Stomach (tissue), 9 donors: Measurements from ENCODE around the gene NR1H4. TPM values are rescaled to one million over a fixed set of nuclear protein-coding genes. Genes with fewer than 3 reads are reported as not detected.
"Not testable (repeated sequence)": the region's sequence is repeated elsewhere in the genome, so short reads cannot be mapped to it uniquely, and the experiment has no call there.

Experiments used
- DNase-seq, 2 donors: peaks; one replicate each; pipeline versions ENCODE4 v3.0.0 to v3.0.0-alpha.2; 2013 to 2019
- H3K27ac ChIP-seq, 5 donors: fragments of 200-600 bp in 4 of 5; sonication (generic) in 4 of 5; one replicate each; pipeline ENCODE4 v1.5.1; 2013 to 2019; ENCODE audit warnings: mild to moderate bottlenecking in 1 of 5, moderate library complexity in 1 of 5
- H3K27me3 ChIP-seq, 3 donors: fragments of 200-600 bp; sonication (generic); one replicate each; pipeline ENCODE4 v1.5.1; 2017 to 2019; ENCODE audit warnings: mixed run types in 1 of 3
- H3K36me3 ChIP-seq, 4 donors: fragments of 200-600 bp; sonication (generic); 1 replicate in 3 of 4; 2 replicates in 1 of 4; pipeline ENCODE4 v1.5.1; 2016 to 2019
- H3K4me1 ChIP-seq, 4 donors: fragments of 200-600 bp; sonication (generic); one replicate each; pipeline ENCODE4 v1.5.1; 2016 to 2019
- H3K4me3 ChIP-seq, 4 donors: fragments of 200-600 bp; sonication (generic) in 3 of 4; one replicate each; pipeline ENCODE4 v1.5.1; 2016 to 2019; ENCODE audit warnings: mild to moderate bottlenecking in 1 of 4
- H3K9me3 ChIP-seq, 4 donors: fragments of 200-600 bp; sonication (generic); one replicate each; pipeline ENCODE4 v1.5.1; 2016 to 2019
- EP300 ChIP-seq: sonication (generic); formaldehyde crosslinking; IDR thresholded peaks from one replicate; pipeline ENCODE4 v1.6.1; 2017; ENCODE audit warnings: antibody characterized with exemption
- POLR2A ChIP-seq, 4 donors: fragments of 450-650 bp; IDR thresholded peaks; one replicate each; pipeline ENCODE4 v1.6.1; 2016; ENCODE audit warnings: antibody characterized with exemption in 4 of 4, control low read depth in 2 of 4, mild to moderate bottlenecking in 1 of 4, moderate library complexity in 1 of 4
- POLR2AphosphoS5 ChIP-seq, 3 donors: sonication (generic); formaldehyde crosslinking; IDR thresholded peaks; one replicate each; pipeline ENCODE4 v1.6.1; 2016; ENCODE audit warnings: antibody characterized with exemption in 3 of 3
- WGBS, 5 donors: extraction: QIAGEN DNeasy Blood & Tissue Kit in 3 of 5; methylation state at CpG; one replicate each; pipeline versions ENCODE4 v1.1.5 to v1.1.7; 2013 to 2018; 5-methylcytosine and 5-hydroxymethylcytosine counted together
- intact Hi-C: fragments of 100-400 bp; cut with DNase I; formaldehyde crosslinking; loops from one replicate; pipeline ENCODE4 v1.15.1; 2023; ENCODE audit warnings: low total_unique reads
- polyA plus RNA-seq, 3 donors: library from polyadenylated mRNA; stranded (reverse); fragments of 200-250 nt; gene quantifications; one replicate each; pipeline ENCODE4 v1.2.3, GENCODE V29; 2013
- total RNA-seq, 5 donors: library from RNA; depleted of rRNA; stranded (reverse); fragments of >200 nt; gene quantifications; one replicate each; pipeline versions ENCODE4 v1.1.0 to v1.2.3, GENCODE V29; 2014 to 2016
- TF ChIP-seq, protein P1 (sequence below), 7 experiments: fragments of 450-650 bp in 4 of 7; fragments of 200-600 bp in 3 of 7; sonication (generic) in 3 of 7; IDR thresholded peaks; one replicate each; pipeline ENCODE4 v1.5.1; 2016 to 2019; ENCODE audit warnings: antibody characterized with exemption in 7 of 7, control low read depth in 2 of 7, mild to moderate bottlenecking in 1 of 7
- donor health status: healthy with polysubstance abuse.
- donor health status: Bipolar disorder and iron deficiency.
- donor health status: healthy.

Gene NR1H4
- total and polyA plus RNA-seq, 8 donors, result 0.46 to 6.7 (median 2.9) TPM; not detected in 3

DNA sequence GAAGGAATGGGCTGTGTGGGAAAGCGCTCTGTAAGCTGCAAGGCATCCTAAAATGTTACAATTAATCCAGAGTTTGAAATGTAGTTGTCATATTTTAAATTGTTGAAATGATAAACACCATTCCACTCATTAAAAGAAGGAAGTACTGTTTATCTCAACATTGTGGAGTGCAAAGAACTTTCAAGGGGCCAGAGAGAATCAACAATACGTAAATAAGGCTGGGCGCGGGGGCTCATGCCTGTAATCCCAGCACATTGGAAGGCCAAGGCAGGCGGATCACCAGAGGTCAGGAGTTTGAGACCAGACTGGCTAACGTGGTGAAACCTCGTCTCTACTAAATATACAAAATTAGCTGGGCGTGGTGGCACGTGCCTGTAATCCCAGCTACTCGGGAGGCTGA is 24.5 kb downstream of the NR1H4 start:
- no peak for DNase-seq
- Histone ChIP-seq H3K27me3 (no peaks in the 10 kb centered on the region), H3K4me1 (peaks cover 0 to 7% (median 3%) of the 10 kb centered on the region in 4 donors), H3K36me3 (no peaks in the 10 kb centered on the region), H3K27ac (no peak overlapping the region), H3K9me3 (no peaks in the 10 kb centered on the region), H3K4me3 (no peak overlapping the region)
- intact Hi-C loops, result no loop called here
- TF ChIP-seq EP300, result no peak
- TF ChIP-seq, protein P1, sequence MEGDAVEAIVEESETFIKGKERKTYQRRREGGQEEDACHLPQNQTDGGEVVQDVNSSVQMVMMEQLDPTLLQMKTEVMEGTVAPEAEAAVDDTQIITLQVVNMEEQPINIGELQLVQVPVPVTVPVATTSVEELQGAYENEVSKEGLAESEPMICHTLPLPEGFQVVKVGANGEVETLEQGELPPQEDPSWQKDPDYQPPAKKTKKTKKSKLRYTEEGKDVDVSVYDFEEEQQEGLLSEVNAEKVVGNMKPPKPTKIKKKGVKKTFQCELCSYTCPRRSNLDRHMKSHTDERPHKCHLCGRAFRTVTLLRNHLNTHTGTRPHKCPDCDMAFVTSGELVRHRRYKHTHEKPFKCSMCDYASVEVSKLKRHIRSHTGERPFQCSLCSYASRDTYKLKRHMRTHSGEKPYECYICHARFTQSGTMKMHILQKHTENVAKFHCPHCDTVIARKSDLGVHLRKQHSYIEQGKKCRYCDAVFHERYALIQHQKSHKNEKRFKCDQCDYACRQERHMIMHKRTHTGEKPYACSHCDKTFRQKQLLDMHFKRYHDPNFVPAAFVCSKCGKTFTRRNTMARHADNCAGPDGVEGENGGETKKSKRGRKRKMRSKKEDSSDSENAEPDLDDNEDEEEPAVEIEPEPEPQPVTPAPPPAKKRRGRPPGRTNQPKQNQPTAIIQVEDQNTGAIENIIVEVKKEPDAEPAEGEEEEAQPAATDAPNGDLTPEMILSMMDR (IDR thresholded peaks at IDR 0.05), result no peak
- TF ChIP-seq POLR2AphosphoS5 (IDR thresholded peaks at IDR 0.05), result no peak
- no peak for TF ChIP-seq POLR2A (IDR thresholded peaks at IDR 0.05)
- 75 to 91% (median 85%) methylated on average over 10 of the region's 10 CpGs for WGBS, 5 donors

DNA sequence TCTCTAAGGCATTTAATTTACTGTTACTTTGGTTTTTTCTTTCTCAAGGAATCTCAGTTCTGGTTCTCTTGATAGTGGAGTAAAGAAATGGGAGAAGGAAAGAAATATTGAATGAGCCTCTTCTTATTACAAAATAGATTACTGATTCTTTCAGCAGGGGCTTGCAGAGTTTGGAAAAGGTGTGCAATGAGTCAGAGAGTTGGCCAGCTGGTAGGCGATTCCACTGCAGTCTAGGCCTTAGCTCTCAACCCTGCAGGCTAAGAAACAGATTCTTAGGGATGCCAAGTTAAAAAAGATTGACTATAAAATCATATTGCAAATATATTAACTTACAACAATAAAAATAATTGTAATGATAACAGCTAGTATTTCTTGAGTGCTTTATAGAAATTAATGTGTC is 25.8 kb downstream of the NR1H4 start:
- peaks cover 0 to 7% (median 3%) of the 10 kb centered on the region in 4 donors for H3K4me1 ChIP-seq
- WGBS, 5 donors, result 20 to 59% (median 55%) methylated on average over 1 of the region's 1 CpG
- H3K27me3 ChIP-seq, result no peaks in the 10 kb centered on the region
- H3K4me3 ChIP-seq, result no peak overlapping the region
- no peak for DNase-seq
- no peak overlapping the region for H3K27ac ChIP-seq
- TF ChIP-seq POLR2AphosphoS5 (IDR thresholded peaks at IDR 0.05) (no peak), POLR2A (IDR thresholded peaks at IDR 0.05) (no peak), EP300 (no peak)
- TF ChIP-seq, protein P1 (IDR thresholded peaks at IDR 0.05), result no peak
- intact Hi-C loops, result no loop called here
- no peaks in the 10 kb centered on the region for H3K9me3 ChIP-seq
- no peaks in the 10 kb centered on the region for H3K36me3 ChIP-seq

DNA sequence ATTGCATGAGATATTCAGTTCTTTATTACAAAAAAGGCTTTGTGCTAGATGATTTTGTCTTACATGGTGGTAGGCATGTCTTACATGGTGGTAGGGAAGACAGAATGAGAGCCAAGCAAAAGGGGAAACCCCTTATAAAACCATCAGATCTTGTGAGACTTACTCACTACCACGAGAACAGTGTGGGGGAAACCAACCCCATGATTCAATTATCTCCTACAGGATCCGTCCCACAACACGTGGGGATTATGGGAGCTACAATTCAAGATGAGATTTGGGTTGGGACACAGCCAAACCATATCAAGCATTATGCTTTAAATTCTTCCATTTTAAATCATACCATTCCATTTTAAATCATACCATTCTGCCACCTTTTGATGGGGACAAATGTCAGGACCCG is 29.1 kb downstream of the NR1H4 start:
- H3K4me1 ChIP-seq, result peaks cover 0 to 16% (median 7%) of the 10 kb centered on the region in 4 donors
- WGBS, 5 donors, result 68 to 81% (median 72%) methylated on average over 4 of the region's 4 CpGs
- H3K4me3 ChIP-seq, H3K27ac ChIP-seq, DNase-seq, H3K36me3 ChIP-seq, H3K9me3 ChIP-seq, intact Hi-C loops, H3K27me3 ChIP-seq: not testable (repeated sequence)

DNA sequence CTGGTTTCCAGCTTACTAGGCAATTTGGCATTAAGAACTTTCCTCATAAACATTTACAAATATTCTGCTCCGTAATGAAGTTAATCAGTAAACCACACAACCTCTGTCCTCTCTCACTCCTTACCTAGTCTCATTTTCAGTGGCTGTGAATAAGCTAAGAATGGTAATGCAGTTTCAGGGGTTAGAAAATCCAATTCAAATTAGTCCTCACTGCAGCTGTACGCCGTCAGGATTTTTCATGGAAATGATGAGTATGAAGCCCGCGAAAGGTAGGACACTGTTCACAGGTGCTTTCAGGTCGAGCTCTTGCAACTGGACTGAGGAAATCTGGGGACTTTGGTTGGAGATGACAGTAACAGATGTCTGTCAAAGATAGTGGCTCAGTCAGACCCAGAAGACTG is 29.6 kb downstream of the NR1H4 start:
- peak in 1 of 2 donors; percentile 27 for DNase-seq
- Histone ChIP-seq H3K27ac (no peak overlapping the region), H3K4me1 (peaks cover 0 to 16% (median 7%) of the 10 kb centered on the region in 4 donors), H3K36me3 (no peaks in the 10 kb centered on the region), H3K9me3 (no peaks in the 10 kb centered on the region), H3K4me3 (no peak overlapping the region), H3K27me3 (no peaks in the 10 kb centered on the region)
- intact Hi-C loops, result no loop called here
- WGBS, 5 donors, result 68 to 83% (median 77%) methylated on average over 6 of the region's 6 CpGs
- TF ChIP-seq POLR2AphosphoS5 (IDR thresholded peaks at IDR 0.05) (no peak), POLR2A (IDR thresholded peaks at IDR 0.05) (no peak), EP300 (no peak)
- TF ChIP-seq, protein P1 (IDR thresholded peaks at IDR 0.05), result no peak

DNA sequence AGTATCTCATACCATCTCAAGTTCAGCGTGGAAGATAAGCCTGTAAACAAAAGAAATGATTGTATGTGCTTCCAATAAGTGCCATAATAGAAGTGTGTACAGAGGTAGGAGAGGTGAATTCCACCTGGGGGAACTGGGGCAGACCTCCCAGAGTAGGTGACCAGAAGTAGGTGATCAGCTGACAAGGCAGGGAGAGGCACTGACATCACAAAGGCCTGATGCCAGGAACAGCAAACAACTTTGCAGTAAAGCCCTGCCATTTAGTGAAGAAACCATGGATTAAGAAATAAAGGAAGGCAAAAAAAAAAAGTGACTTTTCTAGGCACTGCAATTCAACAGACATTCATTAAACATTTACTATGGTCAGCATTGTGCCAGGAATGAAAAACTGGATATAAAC is 31.1 kb downstream of the NR1H4 start:
- intact Hi-C loops, result no loop called here
- DNase-seq, result peak; percentile 50 to 74
- Histone ChIP-seq H3K36me3 (no peaks in the 10 kb centered on the region), H3K27me3 (no peaks in the 10 kb centered on the region), H3K4me3 (no peak overlapping the region), H3K9me3 (no peaks in the 10 kb centered on the region), H3K4me1 (peaks cover 0 to 12% (median 4%) of the 10 kb centered on the region in 4 donors), H3K27ac (peak overlapping the region in 1 of 5 donors; percentile 32)
- no peak for TF ChIP-seq EP300
- no peak for TF ChIP-seq POLR2A (IDR thresholded peaks at IDR 0.05)
- TF ChIP-seq, protein P1 (IDR thresholded peaks at IDR 0.05), result no peak
- no peak for TF ChIP-seq POLR2AphosphoS5 (IDR thresholded peaks at IDR 0.05)
- 17 to 44% (median 29%) methylated on average over 1 of the region's 1 CpG for WGBS, 5 donors
